ENCODE data around the gene GATAD2B. TPM values are rescaled to one million over a fixed set of nuclear protein-coding genes. Genes with fewer than 3 reads are reported as not detected.

The GATAD2B gene
- total RNA-seq, 4 donors from 2014 or later: 16.8 to 26.5 (median 24.6) TPM

DNA sequence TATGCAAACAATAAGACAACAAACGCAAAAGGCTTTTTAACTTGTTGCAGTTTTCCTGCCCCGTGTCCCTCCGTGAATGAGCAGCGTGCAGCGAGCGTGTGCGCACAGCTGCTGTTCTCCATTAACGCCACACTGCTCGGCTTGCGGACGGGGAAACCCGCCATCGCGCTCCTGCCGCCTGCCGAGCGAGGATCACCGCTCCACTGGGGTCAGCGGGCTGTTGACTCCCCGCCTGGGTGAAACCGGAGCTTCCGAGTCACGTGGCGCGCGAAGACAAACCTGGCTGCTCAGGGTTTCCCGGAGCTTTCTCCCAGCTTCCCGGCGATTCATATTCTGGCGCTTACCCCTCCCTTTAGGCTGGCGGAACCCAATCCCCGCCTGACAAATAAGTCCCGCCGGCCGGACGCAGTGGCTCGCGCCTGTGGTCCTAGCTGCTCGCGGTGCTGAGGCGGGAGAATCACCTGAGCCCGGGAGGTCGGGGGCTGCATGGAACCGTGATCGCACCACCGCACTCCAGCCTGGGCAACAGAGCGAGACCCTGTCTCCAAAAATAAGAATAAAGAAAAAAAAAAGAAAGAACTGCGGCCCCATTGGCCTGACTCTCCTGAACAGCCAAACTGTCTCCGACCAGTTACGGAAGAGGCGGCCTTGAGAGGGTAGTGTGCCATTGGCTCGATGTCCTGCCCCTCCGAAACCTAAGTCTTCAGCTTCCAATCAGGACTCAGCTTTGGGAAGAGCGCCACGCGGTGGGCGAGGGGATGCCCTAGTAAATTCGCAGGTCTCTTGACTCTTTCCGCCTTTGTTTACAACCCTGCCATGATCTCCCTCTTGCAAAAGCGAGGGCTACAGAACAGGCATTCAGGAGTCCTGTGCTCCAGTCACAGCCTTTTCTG lies 44.6 kb upstream of the GATAD2B start, which contains the start of gene CREB3L4:
Gene CREB3L4 (plus strand): TSS at position 796 of the 893 bp plus-strand sequence. CDS start 624 bp downstream, outside the sequence.
- no peaks in the 10 kb centered on the region for H3K27me3 ChIP-seq
- no peaks in the 10 kb centered on the region for H3K9me3 ChIP-seq
- 0% methylated on average over 52 to 60 of the region's 60 CpGs for WGBS, 2 donors
- H3K27ac ChIP-seq: peak within 1 kb of the TSS; percentile 81 to 95 (median 94)
- peak; percentile 82 to 84 for DNase-seq (ENCODE audit: low spot score in 2 of 2)
- H3K4me3 ChIP-seq: peak within 1 kb of the TSS; percentile 49 to 90 (median 66)
- peaks cover 0 to 46% (median 27%) of the 10 kb centered on the region in 4 donors for H3K4me1 ChIP-seq
- H3K36me3 ChIP-seq: peaks cover 0 to 5% (median 0%) of the 10 kb centered on the region in 3 donors
- peak in 1 of 2 donors; percentile 89 for TF ChIP-seq EP300 (IDR thresholded peaks at IDR 0.05)
- peak in 4 of 5 experiments; percentile 29 to 64 (median 34) for TF ChIP-seq CTCF (IDR thresholded peaks at IDR 0.05)
- peak in 1 of 2 donors; percentile 66 for TF ChIP-seq POLR2A (IDR thresholded peaks at IDR 0.05)

DNA sequence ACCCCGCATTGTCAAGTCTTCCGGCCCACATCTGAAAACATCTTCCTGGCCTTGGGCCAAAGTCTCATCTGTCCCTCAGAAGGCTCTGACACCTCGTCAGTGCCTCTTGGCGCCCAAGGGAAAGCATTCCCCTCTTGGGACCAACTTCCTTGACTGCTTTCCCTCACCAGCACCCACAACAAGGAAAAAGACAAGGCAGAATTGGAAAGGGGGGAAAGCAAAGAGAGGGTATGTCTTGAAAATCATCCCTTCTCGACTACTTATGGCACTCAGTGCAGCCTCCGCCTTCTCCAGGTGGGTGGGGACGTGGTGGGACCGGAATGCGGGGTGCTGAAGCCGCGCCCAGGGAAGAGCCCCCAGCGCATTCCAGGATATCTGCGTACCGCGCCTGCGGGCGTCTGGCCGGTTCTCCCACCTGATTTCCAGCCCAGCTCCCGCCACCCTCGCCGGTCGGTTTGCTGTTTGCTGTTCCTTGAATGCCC lies 41.1 kb upstream of the GATAD2B start:
- no peak for DNase-seq (ENCODE audit: low spot score in 2 of 2)
- TF ChIP-seq POLR2A (IDR thresholded peaks at IDR 0.05) (no peak), EP300 (IDR thresholded peaks at IDR 0.05) (no peak), CTCF (IDR thresholded peaks at IDR 0.05) (no peak)
- peaks cover 0 to 76% (median 38%) of the 10 kb centered on the region in 4 donors for H3K4me1 ChIP-seq
- H3K4me3 ChIP-seq: peak overlapping the region; percentile 62 to 86 (median 64)
- 1% methylated on average over 22 of the region's 22 CpGs for WGBS, 2 donors
- H3K27me3 ChIP-seq: no peaks in the 10 kb centered on the region
- H3K36me3 ChIP-seq: peaks cover 0 to 26% (median 0%) of the 10 kb centered on the region in 3 donors
- H3K27ac ChIP-seq: peak overlapping the region; percentile 71 to 96 (median 92)
- no peaks in the 10 kb centered on the region for H3K9me3 ChIP-seq

DNA sequence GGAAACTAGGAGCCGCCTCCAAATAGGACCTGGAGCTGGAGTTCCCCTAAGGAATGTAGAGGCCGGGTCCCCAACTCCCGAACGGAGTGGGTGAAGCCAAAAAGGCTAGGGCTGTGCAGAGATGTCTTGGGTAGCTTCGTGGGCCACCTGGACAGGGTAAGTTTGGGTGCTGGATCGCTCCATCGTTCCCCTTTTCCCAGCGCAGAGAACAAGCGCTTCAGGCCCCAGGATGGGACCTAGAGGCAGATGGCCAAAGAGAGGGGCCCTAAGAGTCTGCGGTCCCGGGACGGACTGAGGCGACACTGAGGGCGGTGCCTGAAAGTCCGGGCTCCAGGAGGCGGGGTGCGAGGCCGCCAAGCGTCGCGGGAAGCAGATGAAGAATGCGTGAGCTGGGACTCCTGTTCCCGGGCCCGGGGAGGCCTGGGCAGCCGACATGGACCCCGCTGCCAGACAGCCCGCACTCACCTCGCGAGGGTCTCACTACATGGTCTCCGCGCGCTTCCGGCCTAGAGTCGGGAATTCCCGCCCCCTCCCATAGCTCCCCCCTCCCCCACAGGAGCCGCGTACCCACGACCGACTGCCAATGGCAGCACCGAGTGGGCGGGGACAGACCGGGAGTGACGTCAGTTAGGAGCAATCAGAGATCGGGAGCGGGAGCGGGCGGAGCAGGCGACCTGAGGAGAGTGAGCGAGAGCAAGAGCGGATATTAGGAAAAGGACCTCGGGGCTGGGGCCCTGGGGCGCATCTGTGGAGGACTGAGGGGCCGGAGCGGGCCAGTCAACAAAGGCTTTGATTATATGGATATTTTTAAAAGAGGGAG lies 40.5 kb upstream of the GATAD2B start, which contains the start of gene SLC39A1:
Gene SLC39A1 (minus strand): TSS at position 508 of the 820 bp plus-strand sequence. CDS start 822 bp downstream, outside the sequence.
- Histone ChIP-seq H3K27ac (peak within 1 kb of the TSS; percentile 71 to 96 (median 92)), H3K4me3 (peak within 1 kb of the TSS; percentile 62 to 86 (median 64)), H3K36me3 (peaks cover 0 to 26% (median 0%) of the 10 kb centered on the region in 3 donors), H3K4me1 (peaks cover 0 to 72% (median 34%) of the 10 kb centered on the region in 4 donors), H3K27me3 (no peaks in the 10 kb centered on the region), H3K9me3 (no peaks in the 10 kb centered on the region)
- DNase-seq (ENCODE audit: low spot score in 2 of 2): peak; percentile 100
- TF ChIP-seq EP300 (IDR thresholded peaks at IDR 0.05) (peak; percentile 67 to 89), CTCF (IDR thresholded peaks at IDR 0.05) (peak in 1 of 5 experiments; percentile 13), POLR2A (IDR thresholded peaks at IDR 0.05) (peak; percentile 65 to 76)
- 0 to 1% methylated on average over 39 to 53 of the region's 54 CpGs for WGBS, 2 donors

- Histone ChIP-seq H3K36me3 (peaks cover 0 to 26% (median 0%) of the 10 kb centered on the region in 3 donors), H3K4me3 (peak overlapping the region; percentile 62 to 86 (median 64)), H3K27ac (peak overlapping the region; percentile 71 to 96 (median 92)), H3K4me1 (peaks cover 0 to 72% (median 35%) of the 10 kb centered on the region in 4 donors), H3K27me3 (no peaks in the 10 kb centered on the region), H3K9me3 (no peaks in the 10 kb centered on the region)
- TF ChIP-seq EP300 (IDR thresholded peaks at IDR 0.05): no peak
- no peak for TF ChIP-seq CTCF (IDR thresholded peaks at IDR 0.05)
- no peak for TF ChIP-seq POLR2A (IDR thresholded peaks at IDR 0.05)
- WGBS, 2 donors: 42 to 48% methylated on average over 15 to 16 of the region's 16 CpGs
- peak in 1 of 2 donors; percentile 26 for DNase-seq (ENCODE audit: low spot score in 2 of 2)
Measured at GRCh38 chr1:153962088-153963029, 39.6 kb upstream of the GATAD2B start.
